Stimulated activated naive B cell treated with anti-CD40 and anti-IgM and Interleukin-4, amounts not matched to agents 10 μg/mL and 1 μg/mL and 100 μg/mL, for 72 hours (primary cell): ENCODE measurements around the gene GTF2F1.
A peak's percentile ranks its signal among the peaks of the same experiment; 100 is the strongest.

Source experiments
- ATAC-seq, 2 donors: fragments of 150-1000 bp; cut with Tn5 transposase; replicated peaks; 2 replicates each; pipeline ENCODE4 v1.10.0; 2021; ENCODE audit warnings: moderate library complexity in 1 of 2
- DNase-seq: peaks from one replicate; pipeline ENCODE4 v3.0.0; 2021
- H3K27ac Mint-ChIP-seq: one replicate; pipeline ENCODE4 v1.8.0; 2022; ENCODE audit warnings: mild to moderate bottlenecking, mixed read lengths
- H3K27me3 Mint-ChIP-seq, 2 donors: one replicate each; pipeline ENCODE4 v1.8.0; 2022; ENCODE audit warnings: mixed read lengths in 2 of 2
- H3K36me3 Mint-ChIP-seq, 2 donors: one replicate each; pipeline ENCODE4 v1.8.0; 2022; ENCODE audit warnings: mixed read lengths in 2 of 2, mild to moderate bottlenecking in 1 of 2
- H3K4me1 Mint-ChIP-seq, 2 donors: one replicate each; pipeline ENCODE4 v1.8.0; 2022; ENCODE audit warnings: mixed read lengths in 2 of 2, mild to moderate bottlenecking in 1 of 2
- H3K4me3 Mint-ChIP-seq, 2 donors: one replicate each; pipeline ENCODE4 v1.8.0; 2022; ENCODE audit warnings: mild to moderate bottlenecking in 2 of 2, mixed read lengths in 2 of 2, moderate library complexity in 1 of 2
- H3K9me3 Mint-ChIP-seq, 2 donors: one replicate each; pipeline ENCODE4 v1.8.0; 2022; ENCODE audit warnings: mixed read lengths in 2 of 2, mild to moderate bottlenecking in 1 of 2

Gene GTF2F1

GRCh38 chr19:6424939-6425731 is 32.2 kb upstream of the GTF2F1 start:
- Mint-ChIP-seq H3K27me3 (no peaks in the 10 kb centered on the region), H3K9me3 (peaks cover 0 to 5% of the 10 kb centered on the region in 2 donors), H3K4me1 (peaks cover 20 to 49% of the 10 kb centered on the region in 2 donors), H3K36me3 (peaks cover 15% of the 10 kb centered on the region in 2 donors), H3K4me3 (peak overlapping the region; percentile 77 to 88), H3K27ac (peak overlapping the region; percentile 76)
- DNase-seq (peak; percentile 100), ATAC-seq (peak; percentile 90 to 91)

- DNase-seq = no peak
- peak within 1 kb of the TSS; percentile 88 to 93 for H3K4me3 Mint-ChIP-seq
- H3K27ac Mint-ChIP-seq = peak within 1 kb of the TSS; percentile 91
- peaks cover 0 to 2% of the 10 kb centered on the region in 2 donors for H3K9me3 Mint-ChIP-seq
- peaks cover 18 to 23% of the 10 kb centered on the region in 2 donors for H3K36me3 Mint-ChIP-seq
- ATAC-seq = no peak
- H3K27me3 Mint-ChIP-seq = no peaks in the 10 kb centered on the region
- H3K4me1 Mint-ChIP-seq = peaks cover 20 to 47% of the 10 kb centered on the region in 2 donors
Observed at GRCh38 chr19:6424195-6424938, 31.4 kb upstream of the GTF2F1 start, which contains the start of gene KHSRP. KHSRP (minus strand) TSS chr19:6424811; CDS start chr19:6424701, 110 bp downstream.

- Mint-ChIP-seq H3K4me3 (peak overlapping the region; percentile 88 to 93), H3K36me3 (peaks cover 24 to 29% of the 10 kb centered on the region in 2 donors), H3K9me3 (peaks cover 0 to 2% of the 10 kb centered on the region in 2 donors), H3K4me1 (peaks cover 20 to 46% of the 10 kb centered on the region in 2 donors), H3K27ac (peak overlapping the region; percentile 91), H3K27me3 (no peaks in the 10 kb centered on the region)
- DNase-seq = no peak
- ATAC-seq = no peak
Observed at GRCh38 chr19:6423499-6424194, 30.7 kb upstream of the GTF2F1 start.

- peak overlapping the region; percentile 51 for H3K27ac Mint-ChIP-seq
- no peak for ATAC-seq
- H3K27me3 Mint-ChIP-seq = no peaks in the 10 kb centered on the region
- H3K4me1 Mint-ChIP-seq = peaks cover 20 to 46% of the 10 kb centered on the region in 2 donors
- peaks cover 33 to 47% of the 10 kb centered on the region in 2 donors for H3K36me3 Mint-ChIP-seq
- DNase-seq = no peak
- H3K4me3 Mint-ChIP-seq = no peak overlapping the region
- H3K9me3 Mint-ChIP-seq = peaks cover 0 to 2% of the 10 kb centered on the region in 2 donors
Observed at GRCh38 chr19:6421075-6422014, 28.4 kb upstream of the GTF2F1 start.

GRCh38 chr19:6418562-6418932 is 25.6 kb upstream of the GTF2F1 start:
- H3K4me3 Mint-ChIP-seq = no peak overlapping the region

GRCh38 chr19:6417713-6418561 is 25.0 kb upstream of the GTF2F1 start:
- ATAC-seq (no peak), DNase-seq (no peak)
- Mint-ChIP-seq H3K36me3 (peaks cover 49 to 68% of the 10 kb centered on the region in 2 donors), H3K27ac (no peak overlapping the region), H3K27me3 (no peaks in the 10 kb centered on the region), H3K4me1 (peaks cover 9 to 27% of the 10 kb centered on the region in 2 donors), H3K9me3 (no peaks in the 10 kb centered on the region), H3K4me3 (no peak overlapping the region)

More at GRCh38 chr19:6418562-6418932, 25.6 kb upstream of the GTF2F1 start:
- Mint-ChIP-seq H3K4me1 (peaks cover 14 to 33% of the 10 kb centered on the region in 2 donors), H3K27ac (peak overlapping the region; percentile 20), H3K36me3 (peaks cover 49 to 68% of the 10 kb centered on the region in 2 donors), H3K9me3 (no peaks in the 10 kb centered on the region), H3K27me3 (no peaks in the 10 kb centered on the region)
- ATAC-seq (no peak), DNase-seq (no peak)

- H3K4me1 Mint-ChIP-seq = peaks cover 3 to 16% of the 10 kb centered on the region in 2 donors
- DNase-seq (no peak), ATAC-seq (no peak)
- H3K27ac Mint-ChIP-seq = no peak overlapping the region
- no peaks in the 10 kb centered on the region for H3K27me3 Mint-ChIP-seq
- no peak overlapping the region for H3K4me3 Mint-ChIP-seq
- H3K36me3 Mint-ChIP-seq = peaks cover 47 to 69% of the 10 kb centered on the region in 2 donors
- H3K9me3 Mint-ChIP-seq = no peaks in the 10 kb centered on the region
Observed at GRCh38 chr19:6416658-6417405, 23.9 kb upstream of the GTF2F1 start.

- DNase-seq (no peak), ATAC-seq (no peak)
- no peaks in the 10 kb centered on the region for H3K9me3 Mint-ChIP-seq
- peaks cover 0 to 5% of the 10 kb centered on the region in 2 donors for H3K4me1 Mint-ChIP-seq
- H3K27me3 Mint-ChIP-seq = no peaks in the 10 kb centered on the region
- H3K4me3 Mint-ChIP-seq = no peak overlapping the region
- peak overlapping the region; percentile 31 for H3K27ac Mint-ChIP-seq
- peaks cover 43 to 63% of the 10 kb centered on the region in 2 donors for H3K36me3 Mint-ChIP-seq
Observed at GRCh38 chr19:6415591-6416190, 22.7 kb upstream of the GTF2F1 start.

- Mint-ChIP-seq H3K27ac (peak overlapping the region; percentile 5), H3K36me3 (peaks cover 42 to 61% of the 10 kb centered on the region in 2 donors), H3K9me3 (no peaks in the 10 kb centered on the region), H3K27me3 (no peaks in the 10 kb centered on the region), H3K4me3 (no peak overlapping the region), H3K4me1 (peaks cover 0 to 2% of the 10 kb centered on the region in 2 donors)
- no peak for DNase-seq
- ATAC-seq = no peak
Observed at GRCh38 chr19:6414793-6415590, 22.0 kb upstream of the GTF2F1 start.

- Mint-ChIP-seq H3K27ac (no peak overlapping the region), H3K4me1 (no peaks in the 10 kb centered on the region), H3K36me3 (peaks cover 35 to 52% of the 10 kb centered on the region in 2 donors), H3K9me3 (no peaks in the 10 kb centered on the region), H3K27me3 (no peaks in the 10 kb centered on the region), H3K4me3 (no peak overlapping the region)
- ATAC-seq (no peak), DNase-seq (no peak)
Observed at GRCh38 chr19:6413721-6414643, 21.0 kb upstream of the GTF2F1 start.
